ENCODE results near the gene WDFY4.

The WDFY4 gene

GRCh38 chr10:48691812-48692528 is 7.3 kb downstream of the WDFY4 start:
- DNase-seq, result no peak

- DNase-seq, result no peak
Measured at GRCh38 chr10:48692748-48693147, 8.1 kb downstream of the WDFY4 start.

GRCh38 chr10:48693206-48693605 is 8.5 kb downstream of the WDFY4 start:
- DNase-seq, result no peak

- no peak for DNase-seq
Measured at GRCh38 chr10:48694371-48695030, 9.8 kb downstream of the WDFY4 start.

GRCh38 chr10:48695636-48696534 is 11.2 kb downstream of the WDFY4 start:
- no peak for DNase-seq

GRCh38 chr10:48696535-48696873 is 11.8 kb downstream of the WDFY4 start:
- DNase-seq, result no peak

GRCh38 chr10:48697091-48697490 is 12.4 kb downstream of the WDFY4 start:
- no peak for DNase-seq

- no peak for DNase-seq
Measured at GRCh38 chr10:48697821-48698764, 13.4 kb downstream of the WDFY4 start.

- DNase-seq, result no peak
Measured at GRCh38 chr10:48699011-48699627, 14.4 kb downstream of the WDFY4 start.

GRCh38 chr10:48700071-48700470 is 15.4 kb downstream of the WDFY4 start:
- no peak for DNase-seq

GRCh38 chr10:48700493-48700892 is 15.8 kb downstream of the WDFY4 start:
- DNase-seq, result no peak

GRCh38 chr10:48701139-48701901 is 16.6 kb downstream of the WDFY4 start:
- no peak for DNase-seq

GRCh38 chr10:48701941-48702340 is 17.3 kb downstream of the WDFY4 start:
- DNase-seq, result no peak

- no peak for DNase-seq
Measured at GRCh38 chr10:48703531-48704122, 19.0 kb downstream of the WDFY4 start.

GRCh38 chr10:48704156-48704555 is 19.5 kb downstream of the WDFY4 start:
- no peak for DNase-seq

GRCh38 chr10:48705401-48705938 is 20.8 kb downstream of the WDFY4 start:
- DNase-seq, result no peak

GRCh38 chr10:48707472-48707871 is 22.8 kb downstream of the WDFY4 start:
- DNase-seq, result no peak

GRCh38 chr10:48708144-48708543 is 23.5 kb downstream of the WDFY4 start:
- no peak for DNase-seq

GRCh38 chr10:48710647-48711275 is 26.1 kb downstream of the WDFY4 start:
- no peak for DNase-seq

- DNase-seq, result no peak
Measured at GRCh38 chr10:48711830-48712229, 27.2 kb downstream of the WDFY4 start.

Measured in NK-92 treated with Interleukin-12 subunit alpha and Interleukin-12 subunit beta, amount 100 ng/mL, for 24 hours (cell line).